Lung (tissue), 12 donors: ENCODE results near the gene CHST13. TPM values are rescaled to one million over a fixed set of nuclear protein-coding genes. Genes with fewer than 3 reads are reported as not detected.

Experiments used
- ATAC-seq: fragments of 200-7000 bp; cut with Tn5 transposase; one replicate; pipeline ENCODE4 v1.9.1; 2020; ENCODE audit warnings: moderate number of reproducible peaks; ENCODE audit not compliant: insufficient read depth, low FRiP score
- DNase-seq, 3 donors: peaks; one replicate each; pipeline ENCODE4 v3.0.0-alpha.2; 2013 to 2017
- H3K27ac ChIP-seq, 2 donors: one replicate each; pipeline ENCODE4 v1.5.1; 2013; ENCODE audit warnings: mild to moderate bottlenecking in 2 of 2, moderate library complexity in 2 of 2, control low read depth in 1 of 2, inconsistent platforms in 1 of 2, low read depth in 1 of 2, low read length in 1 of 2
- H3K27me3 ChIP-seq, 3 donors: one replicate each; pipeline ENCODE4 v1.5.1; 2013; ENCODE audit warnings: low read length in 2 of 3; ENCODE audit not compliant: control insufficient read depth in 3 of 3, insufficient read depth in 3 of 3
- H3K36me3 ChIP-seq, 4 donors: one replicate each; pipeline ENCODE4 v1.5.1; 2013; ENCODE audit warnings: low read length in 4 of 4, mild to moderate bottlenecking in 1 of 4, moderate library complexity in 1 of 4; ENCODE audit not compliant: control insufficient read depth in 4 of 4, insufficient read depth in 4 of 4
- H3K4me1 ChIP-seq, 5 donors: one replicate each; pipeline ENCODE4 v1.5.1; 2013; ENCODE audit warnings: low read length in 5 of 5, mild to moderate bottlenecking in 2 of 5, moderate library complexity in 1 of 5; ENCODE audit not compliant: control insufficient read depth in 5 of 5, insufficient read depth in 5 of 5
- H3K4me3 ChIP-seq: one replicate; pipeline ENCODE4 v1.5.1; 2013; ENCODE audit warnings: mild to moderate bottlenecking, control low read depth, moderate library complexity
- H3K9ac ChIP-seq, 2 donors: one replicate each; pipeline ENCODE4 v1.5.1; 2013; ENCODE audit warnings: low read length in 2 of 2, control low read depth in 1 of 2; ENCODE audit not compliant: insufficient read depth in 1 of 2
- H3K9me3 ChIP-seq, 4 donors: one replicate each; pipeline ENCODE4 v1.5.1; 2013; ENCODE audit warnings: low read length in 3 of 4, mild to moderate bottlenecking in 1 of 4, moderate library complexity in 1 of 4; ENCODE audit not compliant: control insufficient read depth in 4 of 4, insufficient read depth in 3 of 4
- CTCF ChIP-seq: IDR thresholded peaks from 2 replicates; pipeline ENCODE4 v1.5.1; 2012; ENCODE audit warnings: mild to moderate bottlenecking; ENCODE audit errors: control extremely low read depth, extremely low read depth
- WGBS, 2 donors: extraction: QIAGEN DNeasy Blood & Tissue Kit; methylation state at CpG; one replicate each; pipeline ENCODE4 v1.1.7; 2013; 5-methylcytosine and 5-hydroxymethylcytosine counted together
- polyA plus RNA-seq, 2 donors: library from polyadenylated mRNA; stranded (reverse); fragments of 200-250 nt; gene quantifications; one replicate each; pipeline ENCODE4 v1.2.1, GENCODE V29; 2013
- total RNA-seq, 2 donors: library from RNA; depleted of rRNA in 1 of 2; stranded (reverse); fragments of >200 nt in 1 of 2; gene quantifications; one replicate each; pipeline ENCODE4 v1.2.1, GENCODE V29; 2014 to 2021
- donor health status: control.
- donor health status: control.
- donor health status: Bipolar disorder and iron deficiency.
- donor health status: healthy.
- donor health status: DM: yes; HTN: yes; CAD: no.

The CHST13 gene
- total and polyA plus RNA-seq, 4 donors, result 0.51 to 3.6 (median 1.7) TPM

- Histone ChIP-seq H3K4me1 (peaks cover 3 to 16% (median 4%) of the 10 kb centered on the region in 5 donors), H3K9ac (no peak overlapping the region), H3K27ac (no peak overlapping the region), H3K9me3 (no peaks in the 10 kb centered on the region), H3K4me3 (no peak overlapping the region), H3K27me3 (no peaks in the 10 kb centered on the region), H3K36me3 (no peaks in the 10 kb centered on the region)
- ATAC-seq, result no peak
- no peak for DNase-seq
- WGBS, 2 donors, result 85 to 89% methylated on average over 1 of the region's 1 CpG
- no peak for TF ChIP-seq CTCF
Measured at GRCh38 chr3:126479642-126480041, 44.3 kb upstream of the CHST13 start.

DNA sequence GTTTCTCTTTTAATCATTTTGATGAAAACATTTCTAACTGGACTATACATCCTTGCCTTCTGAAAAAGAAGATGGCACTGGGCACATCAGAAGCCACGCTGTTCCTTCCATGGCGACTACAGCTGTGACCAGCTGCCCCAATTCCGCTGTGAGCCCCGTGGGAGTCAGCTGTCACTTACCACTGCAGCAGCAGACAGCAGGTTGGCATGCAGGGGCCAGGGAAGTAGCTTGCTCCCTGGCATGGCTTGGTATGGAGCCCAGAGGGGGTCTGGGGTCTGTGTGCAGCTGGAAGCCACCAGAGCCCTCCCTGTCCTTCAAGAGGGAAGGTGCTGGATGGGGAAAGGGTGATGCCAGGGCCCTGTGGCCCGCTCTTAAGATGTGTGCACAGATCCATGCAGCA is 43.7 kb upstream of the CHST13 start:
- DNase-seq, result no peak
- no peak for ATAC-seq

GRCh38 chr3:126480861-126481260 is 43.1 kb upstream of the CHST13 start:
- H3K4me3 ChIP-seq, result no peak overlapping the region
- H3K9ac ChIP-seq, result no peak overlapping the region
- ATAC-seq, result no peak
- WGBS, 2 donors, result 83 to 92% methylated on average over 8 of the region's 8 CpGs
- no peak for TF ChIP-seq CTCF
- H3K36me3 ChIP-seq, result no peaks in the 10 kb centered on the region
- H3K9me3 ChIP-seq, result no peaks in the 10 kb centered on the region
- peaks cover 2 to 16% (median 4%) of the 10 kb centered on the region in 5 donors for H3K4me1 ChIP-seq
- DNase-seq, result no peak
- H3K27me3 ChIP-seq, result no peaks in the 10 kb centered on the region
- H3K27ac ChIP-seq, result no peak overlapping the region

More for the DNA sequence above, 43.7 kb upstream of the CHST13 start:
- H3K4me1 ChIP-seq, result peaks cover 2 to 16% (median 4%) of the 10 kb centered on the region in 5 donors
- no peak overlapping the region for H3K4me3 ChIP-seq
- no peaks in the 10 kb centered on the region for H3K27me3 ChIP-seq
- no peak overlapping the region for H3K9ac ChIP-seq
- no peaks in the 10 kb centered on the region for H3K9me3 ChIP-seq
- WGBS, 2 donors, result 81 to 90% methylated on average over 5 of the region's 5 CpGs
- no peak for TF ChIP-seq CTCF
- H3K27ac ChIP-seq, result no peak overlapping the region
- no peaks in the 10 kb centered on the region for H3K36me3 ChIP-seq
